Karpas-422 (cell line): ENCODE measurements around the gene SUCLG2. TPM values are rescaled to one million over a fixed set of nuclear protein-coding genes. Genes with fewer than 3 reads are reported as not detected.

ENCODE experiments used
- DNase-seq: peaks from one replicate; pipeline ENCODE4 v3.0.0-alpha.2; 2015
- H2AFZ ChIP-seq: fragments of 200-600 bp; sonication (generic); 2 replicates; pipeline ENCODE4 v1.6.1; 2014; ENCODE audit warnings: antibody characterized with exemption, low read length, mixed read lengths
- H3K27ac ChIP-seq: fragments of 200-600 bp; sonication (generic); 2 replicates; pipeline ENCODE4 v1.5.1; 2014; ENCODE audit warnings: mild to moderate bottlenecking, low read length, moderate library complexity
- H3K27me3 ChIP-seq: fragments of 200-600 bp; sonication (generic); 2 replicates; pipeline ENCODE4 v1.6.1; 2014; ENCODE audit warnings: low read length, mixed read lengths
- H3K36me3 ChIP-seq: fragments of 200-600 bp; sonication (generic); 2 replicates; pipeline ENCODE4 v1.6.1; 2014; ENCODE audit warnings: low read length, mixed read lengths; ENCODE audit not compliant: insufficient read depth
- H3K4me1 ChIP-seq: fragments of 200-600 bp; sonication (generic); 2 replicates; pipeline ENCODE4 v1.6.1; 2014; ENCODE audit warnings: mild to moderate bottlenecking, low read length, mixed read lengths
- H3K4me2 ChIP-seq: fragments of 200-600 bp; sonication (generic); 2 replicates; pipeline ENCODE4 v1.6.1; 2014; ENCODE audit warnings: low read length, low read depth, mild to moderate bottlenecking; ENCODE audit not compliant: poor library complexity, severe bottlenecking
- H3K4me3 ChIP-seq: fragments of 200-600 bp; sonication (generic); 2 replicates; pipeline ENCODE4 v1.5.1; 2014; ENCODE audit warnings: mild to moderate bottlenecking, antibody characterized with exemption, low read length, mixed read lengths
- H3K79me2 ChIP-seq: fragments of 200-600 bp; sonication (generic); 2 replicates; pipeline ENCODE4 v1.6.1; 2014; ENCODE audit warnings: mild to moderate bottlenecking, low read length, mixed read lengths
- H3K9ac ChIP-seq: fragments of 200-600 bp; sonication (generic); 2 replicates; pipeline ENCODE4 v1.6.0; 2014; ENCODE audit warnings: low read length
- H3K9me2 ChIP-seq: fragments of 200-600 bp; sonication (generic), shearing (Covaris generic); replicated peaks from 2 replicates; pipeline ENCODE4 v1.6.0; 2014; ENCODE audit warnings: mild to moderate bottlenecking, low read length, moderate library complexity; ENCODE audit not compliant: insufficient read depth
- H3K9me3 ChIP-seq: fragments of 300-700, 200-600 bp; sonication (generic); 2 replicates; pipeline ENCODE4 v1.6.1; 2014; ENCODE audit warnings: low read length, mixed read lengths
- H4K20me1 ChIP-seq: fragments of 200-600 bp; sonication (generic); 2 replicates; pipeline ENCODE4 v1.6.1; 2014; ENCODE audit warnings: mild to moderate bottlenecking, antibody characterized with exemption, low read length, low read depth; ENCODE audit not compliant: insufficient read depth
- total RNA-seq: library from RNA; depleted of rRNA; stranded (reverse); fragments of >200 nt; shearing (Covaris generic); gene quantifications from 2 replicates; pipeline ENCODE4 v1.2.3, GENCODE V29; 2014; ENCODE audit warnings: low replicate concordance

The SUCLG2 gene
- total RNA-seq, 1 experiment from 2014 or later: 53.6 TPM

DNA sequence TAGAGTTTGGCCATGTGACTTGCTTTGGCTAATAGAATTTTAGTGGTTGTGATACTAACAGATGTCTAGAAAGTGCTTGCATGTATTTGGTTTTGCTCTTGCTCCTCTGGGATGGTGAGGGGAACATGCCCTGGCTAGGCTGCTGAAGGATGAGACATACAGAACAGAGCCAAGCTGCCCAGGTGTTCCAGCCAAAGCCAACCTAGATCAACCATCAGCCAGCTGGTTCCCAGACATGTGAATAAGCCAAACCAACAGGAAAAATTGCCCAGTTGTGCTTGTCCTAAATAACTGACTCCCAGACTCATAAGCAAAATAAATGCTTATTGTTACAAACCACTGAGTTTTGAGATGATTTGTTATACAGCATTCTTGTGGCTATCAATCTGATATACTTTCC lies 292.6 kb downstream of the SUCLG2 start:
- Histone ChIP-seq H3K27me3 (no peaks in the 10 kb centered on the region), H3K9me2 (no peaks in the 10 kb centered on the region), H3K27ac (no peak overlapping the region), H3K4me2 (no peak overlapping the region), H3K79me2 (no peaks in the 10 kb centered on the region), H4K20me1 (no peaks in the 10 kb centered on the region), H3K9ac (no peak overlapping the region), H3K4me3 (no peak overlapping the region), H2AFZ (no peak overlapping the region), H3K36me3 (no peaks in the 10 kb centered on the region), H3K4me1 (peaks cover 5% of the 10 kb centered on the region; the same call in 1 of the 2 replicates), H3K9me3 (no peaks in the 10 kb centered on the region)
- DNase-seq: no peak

DNA sequence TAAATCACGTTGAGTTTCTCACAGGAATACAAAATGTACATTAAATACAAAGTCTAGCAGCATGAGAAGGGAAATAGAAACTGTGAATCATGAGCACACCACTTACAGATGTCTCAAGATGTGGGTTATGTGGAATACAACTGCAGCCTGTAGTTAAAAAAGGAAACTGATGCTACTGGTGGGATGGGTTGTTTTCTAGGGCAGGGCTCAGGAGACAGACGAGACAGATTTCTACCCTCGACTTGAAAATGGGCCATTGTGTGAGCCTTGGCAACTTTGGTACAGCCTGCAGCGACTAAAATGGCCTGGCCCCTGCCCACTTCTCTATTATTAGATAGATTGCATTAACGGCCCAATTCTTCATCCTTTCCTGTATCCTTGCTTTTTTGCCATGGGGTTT lies 293.1 kb downstream of the SUCLG2 start:
- Histone ChIP-seq H4K20me1 (no peaks in the 10 kb centered on the region), H3K4me3 (no peak overlapping the region), H2AFZ (no peak overlapping the region), H3K27me3 (no peaks in the 10 kb centered on the region), H3K9ac (no peak overlapping the region), H3K4me1 (peaks cover 5% of the 10 kb centered on the region; the same call in 1 of the 2 replicates), H3K36me3 (no peaks in the 10 kb centered on the region), H3K4me2 (no peak overlapping the region), H3K79me2 (no peaks in the 10 kb centered on the region), H3K9me2 (no peaks in the 10 kb centered on the region), H3K27ac (no peak overlapping the region), H3K9me3 (no peaks in the 10 kb centered on the region)
- no peak for DNase-seq

- Histone ChIP-seq H2AFZ (peak overlapping the region; percentile 83), H3K9me3 (no peaks in the 10 kb centered on the region), H3K4me3 (no peak overlapping the region), H3K9me2 (no peaks in the 10 kb centered on the region), H3K4me1 (peaks cover 5% of the 10 kb centered on the region; the same call in 1 of the 2 replicates), H3K4me2 (peak overlapping the region; percentile 42), H4K20me1 (no peaks in the 10 kb centered on the region), H3K79me2 (no peaks in the 10 kb centered on the region), H3K27ac (no peak overlapping the region), H3K36me3 (no peaks in the 10 kb centered on the region), H3K9ac (no peak overlapping the region), H3K27me3 (no peaks in the 10 kb centered on the region)
- peak; percentile 74 for DNase-seq
Observed at GRCh38 chr3:67357610-67358458, 296.6 kb downstream of the SUCLG2 start.

GRCh38 chr3:67349551-67350174 lies 304.7 kb downstream of the SUCLG2 start:
- Histone ChIP-seq H3K4me3 (no peak overlapping the region), H3K36me3 (no peaks in the 10 kb centered on the region), H3K27me3 (no peaks in the 10 kb centered on the region), H3K4me1 (no peaks in the 10 kb centered on the region), H3K4me2 (no peak overlapping the region), H3K9me3 (no peaks in the 10 kb centered on the region), H3K27ac (no peak overlapping the region), H3K9ac (no peak overlapping the region), H2AFZ (no peak overlapping the region), H3K9me2 (no peaks in the 10 kb centered on the region), H4K20me1 (no peaks in the 10 kb centered on the region), H3K79me2 (no peaks in the 10 kb centered on the region)
- DNase-seq: no peak

GRCh38 chr3:67346081-67346480 lies 308.3 kb downstream of the SUCLG2 start:
- no peaks in the 10 kb centered on the region for H3K4me1 ChIP-seq
- no peak overlapping the region for H2AFZ ChIP-seq
- H3K36me3 ChIP-seq: no peaks in the 10 kb centered on the region
- H3K9me3 ChIP-seq: 0 out of 2 replicates have a peak, but pooled peaks cover 2% of the 10 kb centered on the region
- H4K20me1 ChIP-seq: no peaks in the 10 kb centered on the region
- no peak overlapping the region for H3K4me3 ChIP-seq
- no peaks in the 10 kb centered on the region for H3K79me2 ChIP-seq
- no peaks in the 10 kb centered on the region for H3K9me2 ChIP-seq
- no peaks in the 10 kb centered on the region for H3K27me3 ChIP-seq
- DNase-seq: no peak
- H3K4me2 ChIP-seq: no peak overlapping the region
- no peak overlapping the region for H3K9ac ChIP-seq
- H3K27ac ChIP-seq: no peak overlapping the region

GRCh38 chr3:67335813-67336212 lies 318.6 kb downstream of the SUCLG2 start:
- H3K4me3 ChIP-seq: no peak overlapping the region
- DNase-seq: no peak
- peaks cover 3% of the 10 kb centered on the region; the same call in 1 of the 2 replicates for H3K27me3 ChIP-seq
- no peak overlapping the region for H3K4me2 ChIP-seq
- H3K9me2 ChIP-seq: no peaks in the 10 kb centered on the region
- no peak overlapping the region for H3K27ac ChIP-seq
- H3K9ac ChIP-seq: no peak overlapping the region
- 0 out of 2 replicates have a peak, but pooled peaks cover under 1% of the 10 kb centered on the region for H3K9me3 ChIP-seq
- no peak overlapping the region for H2AFZ ChIP-seq
- H3K4me1 ChIP-seq: no peaks in the 10 kb centered on the region
- H3K79me2 ChIP-seq: no peaks in the 10 kb centered on the region
- no peaks in the 10 kb centered on the region for H3K36me3 ChIP-seq
- no peaks in the 10 kb centered on the region for H4K20me1 ChIP-seq

DNA sequence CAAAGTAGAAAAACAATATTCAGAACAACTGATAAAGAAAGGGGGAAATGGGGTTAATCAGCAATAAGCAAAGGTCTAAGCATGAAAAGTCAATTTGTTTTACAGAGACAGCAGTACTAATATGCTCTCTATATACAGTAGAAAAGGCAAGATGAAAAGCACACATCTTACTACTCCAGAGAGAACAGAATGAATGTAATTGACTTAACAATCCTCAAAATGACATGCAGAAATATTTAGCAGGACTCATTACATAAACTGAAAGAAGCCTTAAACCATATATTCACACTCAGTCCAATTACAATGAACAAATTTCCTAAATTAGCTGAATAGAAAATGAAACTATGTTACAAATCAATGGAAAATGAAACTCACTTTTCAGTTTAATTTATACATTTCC lies 319.8 kb downstream of the SUCLG2 start:
- Histone ChIP-seq H3K9me3 (no peaks in the 10 kb centered on the region), H3K27me3 (peaks cover 3% of the 10 kb centered on the region; the same call in 1 of the 2 replicates), H3K4me3 (no peak overlapping the region), H3K27ac (no peak overlapping the region), H4K20me1 (no peaks in the 10 kb centered on the region), H3K4me2 (no peak overlapping the region), H3K36me3 (no peaks in the 10 kb centered on the region), H3K4me1 (no peaks in the 10 kb centered on the region), H3K9ac (no peak overlapping the region), H3K9me2 (no peaks in the 10 kb centered on the region), H3K79me2 (no peaks in the 10 kb centered on the region), H2AFZ (no peak overlapping the region)
- DNase-seq: no peak

GRCh38 chr3:67329358-67329757 lies 325.1 kb downstream of the SUCLG2 start:
- Histone ChIP-seq H3K4me3 (no peak overlapping the region), H3K9me2 (no peaks in the 10 kb centered on the region), H3K79me2 (no peaks in the 10 kb centered on the region), H4K20me1 (no peaks in the 10 kb centered on the region), H3K36me3 (no peaks in the 10 kb centered on the region), H3K27ac (no peak overlapping the region), H3K27me3 (no peaks in the 10 kb centered on the region), H2AFZ (no peak overlapping the region), H3K9ac (no peak overlapping the region), H3K9me3 (no peaks in the 10 kb centered on the region), H3K4me2 (no peak overlapping the region), H3K4me1 (no peaks in the 10 kb centered on the region)
- DNase-seq: no peak
